ENCODE results near the gene HBB. TPM values are rescaled to one million over a fixed set of nuclear protein-coding genes. Genes with fewer than 3 reads are reported as not detected.

Gene HBB
- total RNA-seq, 4 donors from 2014 or later: 7.9 to 229 (median 35.3) TPM

GRCh38 chr11:5247472-5248192, 20.8 kb upstream of the HBB start:
- Histone ChIP-seq H3K9me3 (no peaks in the 10 kb centered on the region), H3K36me3 (no peaks in the 10 kb centered on the region), H3K4me1 (no peaks in the 10 kb centered on the region), H3K27me3 (no peaks in the 10 kb centered on the region), H3K4me3 (no peak overlapping the region), H3K27ac (no peak overlapping the region)
- intact Hi-C loops (cut with DNase I; ENCODE audit: low total_unique reads) (no loop called here), in situ Hi-C loops (cut with MboI; ENCODE audit: low sequenced_read_pairs in 4 of 4) (no loop called here)
- DNase-seq: no peak
- no peak for ATAC-seq
- TF ChIP-seq, protein P1, sequence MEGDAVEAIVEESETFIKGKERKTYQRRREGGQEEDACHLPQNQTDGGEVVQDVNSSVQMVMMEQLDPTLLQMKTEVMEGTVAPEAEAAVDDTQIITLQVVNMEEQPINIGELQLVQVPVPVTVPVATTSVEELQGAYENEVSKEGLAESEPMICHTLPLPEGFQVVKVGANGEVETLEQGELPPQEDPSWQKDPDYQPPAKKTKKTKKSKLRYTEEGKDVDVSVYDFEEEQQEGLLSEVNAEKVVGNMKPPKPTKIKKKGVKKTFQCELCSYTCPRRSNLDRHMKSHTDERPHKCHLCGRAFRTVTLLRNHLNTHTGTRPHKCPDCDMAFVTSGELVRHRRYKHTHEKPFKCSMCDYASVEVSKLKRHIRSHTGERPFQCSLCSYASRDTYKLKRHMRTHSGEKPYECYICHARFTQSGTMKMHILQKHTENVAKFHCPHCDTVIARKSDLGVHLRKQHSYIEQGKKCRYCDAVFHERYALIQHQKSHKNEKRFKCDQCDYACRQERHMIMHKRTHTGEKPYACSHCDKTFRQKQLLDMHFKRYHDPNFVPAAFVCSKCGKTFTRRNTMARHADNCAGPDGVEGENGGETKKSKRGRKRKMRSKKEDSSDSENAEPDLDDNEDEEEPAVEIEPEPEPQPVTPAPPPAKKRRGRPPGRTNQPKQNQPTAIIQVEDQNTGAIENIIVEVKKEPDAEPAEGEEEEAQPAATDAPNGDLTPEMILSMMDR (IDR thresholded peaks at IDR 0.05 in 4 of 5, conservative IDR thresholded peaks at IDR 0.05 in 1 of 5): no peak
- no peak for TF ChIP-seq POLR2A (IDR thresholded peaks at IDR 0.05)

DNA sequence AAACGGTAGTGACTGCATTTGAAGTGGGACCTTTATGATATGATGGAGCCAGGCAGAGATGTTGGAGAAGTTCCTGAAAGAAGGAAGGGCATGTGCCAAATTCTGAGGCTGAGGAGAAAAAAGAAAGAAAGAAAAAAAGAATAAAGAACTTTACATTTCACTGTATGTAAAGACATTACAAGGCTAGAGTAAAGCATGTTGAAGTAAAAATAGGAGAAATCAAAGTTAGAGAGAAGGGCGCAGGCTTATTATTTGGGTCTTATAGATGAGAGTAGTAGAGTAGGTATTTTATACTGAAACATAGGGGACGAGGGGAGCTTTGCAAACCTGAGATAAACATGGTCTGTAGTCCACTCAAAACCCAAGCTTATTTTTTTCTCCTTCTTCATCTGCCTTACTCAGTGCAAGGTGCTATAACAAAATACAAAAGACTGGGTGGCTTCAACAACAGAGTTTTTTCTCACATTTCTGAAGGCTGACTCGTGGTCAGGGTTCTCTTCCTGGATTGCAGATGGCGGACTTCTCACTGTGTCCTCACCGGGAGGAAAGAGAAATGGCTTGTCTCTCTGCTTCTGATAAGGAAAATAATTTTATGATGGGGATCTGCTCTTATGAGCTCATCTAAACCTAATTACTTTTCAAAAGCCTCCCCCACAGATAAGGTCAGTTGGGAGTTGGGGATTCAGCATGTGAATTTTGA, 20.1 kb upstream of the HBB start:
- no peak for ATAC-seq

GRCh38 chr11:5245155-5245554, 18.3 kb upstream of the HBB start:
- no peak overlapping the region for H3K27ac ChIP-seq
- in situ Hi-C loops (cut with MboI; ENCODE audit: low sequenced_read_pairs in 4 of 4) (no loop called here), intact Hi-C loops (cut with DNase I; ENCODE audit: low total_unique reads) (no loop called here)
- ATAC-seq (no peak), DNase-seq (no peak)
- no peaks in the 10 kb centered on the region for H3K27me3 ChIP-seq
- no peak for TF ChIP-seq POLR2A (IDR thresholded peaks at IDR 0.05)
- TF ChIP-seq, protein P1 (IDR thresholded peaks at IDR 0.05 in 4 of 5, conservative IDR thresholded peaks at IDR 0.05 in 1 of 5): no peak
- no peaks in the 10 kb centered on the region for H3K36me3 ChIP-seq
- no peak overlapping the region for H3K4me3 ChIP-seq
- H3K9me3 ChIP-seq: no peaks in the 10 kb centered on the region
- no peaks in the 10 kb centered on the region for H3K4me1 ChIP-seq

More for the DNA sequence above, 20.1 kb upstream of the HBB start:
- TF ChIP-seq, protein P1 (IDR thresholded peaks at IDR 0.05 in 4 of 5, conservative IDR thresholded peaks at IDR 0.05 in 1 of 5): no peak
- TF ChIP-seq POLR2A (IDR thresholded peaks at IDR 0.05): no peak
- Histone ChIP-seq H3K36me3 (no peaks in the 10 kb centered on the region), H3K27me3 (no peaks in the 10 kb centered on the region), H3K4me1 (no peaks in the 10 kb centered on the region), H3K9me3 (no peaks in the 10 kb centered on the region), H3K27ac (no peak overlapping the region), H3K4me3 (no peak overlapping the region)
- intact Hi-C loops (cut with DNase I; ENCODE audit: low total_unique reads): no loop called here
- in situ Hi-C loops (cut with MboI; ENCODE audit: low sequenced_read_pairs in 4 of 4): no loop called here
- DNase-seq: no peak

- TF ChIP-seq, protein P1 (IDR thresholded peaks at IDR 0.05 in 4 of 5, conservative IDR thresholded peaks at IDR 0.05 in 1 of 5): no peak
- no peak for TF ChIP-seq POLR2A (IDR thresholded peaks at IDR 0.05)
- Histone ChIP-seq H3K4me3 (no peak overlapping the region), H3K27me3 (no peaks in the 10 kb centered on the region), H3K9me3 (no peaks in the 10 kb centered on the region), H3K4me1 (no peaks in the 10 kb centered on the region), H3K36me3 (no peaks in the 10 kb centered on the region), H3K27ac (no peak overlapping the region)
- in situ Hi-C loops (cut with MboI; ENCODE audit: low sequenced_read_pairs in 4 of 4): no loop called here
- intact Hi-C loops (cut with DNase I; ENCODE audit: low total_unique reads): no loop called here
- no peak for ATAC-seq
- no peak for DNase-seq
Measured at GRCh38 chr11:5243816-5244180, 16.9 kb upstream of the HBB start.
